HG02610 (cell line): Measurements from ENCODE around the gene DRAM2.
A peak's percentile ranks its signal among the peaks of the same experiment; 100 is the strongest.

Experiments used
- ATAC-seq: cut with Tn5 transposase; IDR thresholded peaks from one replicate; pipeline ENCODE4 v1.9.1; 2021; ENCODE audit warnings: mild to moderate bottlenecking, moderate library complexity; ENCODE audit not compliant: unreplicated experiment

Gene DRAM2

DNA sequence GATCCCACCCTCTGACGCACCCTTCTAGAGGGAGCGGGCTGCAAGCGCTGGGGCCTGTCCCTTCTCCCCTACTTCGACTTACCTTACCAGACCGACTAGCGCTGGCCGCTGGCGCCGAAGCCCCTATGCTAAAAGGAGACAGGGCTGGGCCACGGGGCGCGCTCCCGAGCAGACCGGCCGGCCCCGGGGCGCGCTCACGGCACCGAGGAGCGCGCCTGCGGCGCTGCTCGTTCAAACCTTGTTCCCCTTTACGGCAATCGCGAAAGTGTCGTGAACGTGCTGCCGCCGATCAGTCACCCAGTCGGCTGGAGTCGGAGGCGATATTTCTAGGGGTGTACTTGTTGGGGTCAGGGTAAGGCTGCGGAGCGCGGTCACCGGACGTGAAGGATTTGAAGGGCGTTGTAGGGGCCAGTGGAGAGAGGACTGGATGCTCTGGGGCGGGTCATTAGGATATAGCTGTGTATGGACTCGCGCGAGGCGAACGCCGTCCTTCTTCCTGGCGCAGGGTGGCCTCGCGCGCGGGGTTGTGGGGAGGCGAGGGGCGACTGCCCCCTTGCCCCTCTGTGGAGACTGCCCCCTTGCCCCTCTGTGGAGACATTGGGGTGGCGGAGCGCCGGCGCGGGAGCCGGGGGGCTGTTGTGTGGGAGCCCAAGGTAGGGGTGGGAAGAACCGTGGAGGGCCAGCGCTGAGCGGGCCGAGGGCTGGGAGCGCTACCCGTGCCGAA lies at the start of gene DRAM2, which contains the start of gene CEPT1:
DRAM2 (minus strand) TSS at position 138 of the 724 bp plus-strand sequence. CDS start 8,539 bp downstream, outside the sequence.
CEPT1 (plus strand) TSS at position 268 of the 724 bp plus-strand sequence. CDS start 7,492 bp downstream, outside the sequence.
- ATAC-seq = peak; percentile 63

DNA sequence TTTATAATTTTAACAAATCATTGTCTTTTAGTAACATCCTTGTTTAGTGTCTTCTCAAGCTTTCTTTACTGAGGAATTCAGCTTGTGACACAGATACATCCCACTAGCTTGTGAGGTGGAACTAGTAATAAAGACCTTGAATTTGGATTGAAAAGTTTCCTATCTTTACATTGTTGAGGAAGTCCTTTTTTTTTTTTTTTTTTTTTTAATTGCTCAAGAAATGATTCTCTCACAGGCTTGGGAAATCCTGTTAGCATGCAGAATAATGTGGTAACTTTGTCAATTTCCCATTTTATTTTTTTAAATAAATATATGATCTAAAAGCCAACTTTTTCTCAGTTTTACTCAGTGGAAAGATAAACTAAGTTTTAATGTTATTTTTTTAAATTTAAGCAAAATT lies 44.8 kb upstream of the DRAM2 start:
- no peak for ATAC-seq

DNA sequence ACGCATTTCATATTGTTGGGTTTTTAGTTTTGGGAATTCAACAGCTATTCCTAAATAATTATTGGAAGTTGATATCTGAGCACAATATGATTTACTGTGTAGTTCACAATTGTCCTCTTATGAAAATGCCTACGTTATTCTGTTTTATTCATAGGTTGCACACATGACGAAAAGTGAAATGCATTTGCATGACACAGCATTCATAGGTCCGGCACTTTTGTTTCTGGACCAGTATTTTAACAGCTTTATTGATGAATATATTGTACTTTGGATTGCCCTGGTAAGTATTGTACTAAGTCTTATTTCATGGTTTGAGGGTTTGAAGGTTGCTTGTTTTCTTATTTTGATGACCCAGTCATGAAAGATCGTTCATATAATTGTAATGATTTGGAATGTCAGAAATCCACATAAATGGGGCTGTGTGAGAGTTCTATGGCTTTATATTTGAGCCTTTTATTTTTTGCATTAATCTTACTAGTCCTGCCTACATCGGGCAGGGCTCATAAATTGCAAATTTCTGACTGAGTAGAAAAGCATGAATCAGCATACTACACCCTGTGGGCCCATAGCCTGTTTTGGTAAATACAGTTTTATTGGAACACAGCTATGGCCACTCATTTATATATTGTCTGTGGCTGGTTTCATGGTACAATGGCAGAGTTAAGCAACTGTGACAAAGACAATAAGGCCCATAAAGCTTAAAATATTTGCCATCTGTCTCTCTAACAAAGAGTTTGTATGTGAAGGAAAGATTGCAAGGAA lies 43.6 kb upstream of the DRAM2 start:
- ATAC-seq = no peak

DNA sequence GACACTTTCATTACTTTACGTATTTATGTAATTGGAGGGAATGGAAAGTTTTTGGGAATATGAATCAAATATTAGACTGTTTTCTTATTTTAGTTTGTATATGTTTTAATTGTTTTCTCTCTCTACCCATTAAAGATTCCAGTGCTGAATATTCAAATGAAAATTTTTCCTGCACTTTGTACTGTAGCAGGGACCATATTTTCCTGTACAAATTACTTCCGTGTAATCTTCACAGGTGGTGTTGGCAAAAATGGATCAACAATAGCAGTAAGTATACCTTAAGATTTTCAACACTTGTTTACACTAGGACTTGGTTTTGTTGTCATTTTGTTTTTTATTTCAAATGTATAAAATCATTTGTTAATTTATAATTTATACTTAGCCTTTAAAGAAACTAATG lies 42.2 kb upstream of the DRAM2 start:
- ATAC-seq = no peak

DNA sequence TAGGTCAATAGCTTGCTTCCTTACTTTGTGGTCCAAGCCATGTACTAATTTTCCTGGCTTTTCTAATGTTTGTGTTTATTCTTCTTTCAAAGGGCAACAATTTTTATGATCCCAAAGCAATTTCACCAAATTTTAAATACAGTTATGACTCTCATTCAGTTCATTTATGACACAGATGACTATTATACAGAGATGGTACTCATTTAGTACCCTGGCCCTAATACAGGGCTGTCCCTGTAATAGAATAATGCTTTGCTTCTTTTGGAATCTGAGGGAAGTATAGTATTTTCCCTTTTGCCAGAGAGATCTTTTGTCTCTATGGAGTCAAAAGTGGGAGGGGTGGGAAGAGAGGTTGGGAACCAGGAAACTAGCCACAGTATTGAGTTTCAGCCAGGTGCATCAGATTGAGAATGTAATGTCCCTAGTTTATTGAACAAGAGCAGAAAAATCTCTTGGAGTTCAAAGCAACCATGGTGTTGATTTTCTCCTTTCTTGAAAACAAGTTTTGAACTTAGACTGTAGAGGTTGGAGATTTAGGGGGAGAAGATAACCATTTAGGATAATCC lies 40.2 kb upstream of the DRAM2 start:
- ATAC-seq = no peak

DNA sequence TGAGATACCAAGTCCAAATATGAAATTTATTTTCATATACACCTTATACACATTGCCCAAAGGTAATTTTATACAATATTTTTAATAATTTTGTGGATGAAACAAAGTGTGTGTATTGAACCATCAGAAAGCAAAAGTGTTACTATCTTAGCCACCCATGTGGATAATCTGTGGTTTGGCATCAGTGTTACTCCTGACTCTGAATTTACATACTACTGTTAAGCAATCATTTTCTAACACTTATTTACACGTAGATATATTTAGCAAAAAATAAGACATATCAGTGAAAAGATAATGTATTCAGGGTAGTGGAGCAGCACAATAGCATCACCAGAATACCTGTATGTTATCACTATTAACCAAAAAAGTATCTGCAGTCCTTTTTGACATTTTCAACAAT lies 36.8 kb upstream of the DRAM2 start:
- ATAC-seq = no peak

DNA sequence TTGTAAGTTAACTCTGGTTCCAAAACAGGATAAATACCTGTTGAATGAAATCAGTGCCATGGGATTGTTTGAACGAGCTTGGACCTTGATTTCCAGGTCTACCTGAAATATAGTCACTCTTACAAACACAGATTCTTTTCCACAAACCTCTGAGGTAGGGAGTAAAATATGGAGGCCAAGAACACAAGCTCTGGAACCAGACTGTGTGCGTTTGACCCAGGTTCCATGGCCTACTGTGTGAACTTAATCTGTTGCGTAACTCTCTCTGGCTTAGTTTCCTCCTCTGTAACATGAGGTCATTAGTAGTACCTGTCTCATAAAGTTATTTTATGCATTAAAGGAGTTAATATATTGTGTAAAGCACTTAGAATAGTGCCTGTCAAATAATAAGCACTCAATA lies 35.5 kb upstream of the DRAM2 start:
- ATAC-seq = no peak

DNA sequence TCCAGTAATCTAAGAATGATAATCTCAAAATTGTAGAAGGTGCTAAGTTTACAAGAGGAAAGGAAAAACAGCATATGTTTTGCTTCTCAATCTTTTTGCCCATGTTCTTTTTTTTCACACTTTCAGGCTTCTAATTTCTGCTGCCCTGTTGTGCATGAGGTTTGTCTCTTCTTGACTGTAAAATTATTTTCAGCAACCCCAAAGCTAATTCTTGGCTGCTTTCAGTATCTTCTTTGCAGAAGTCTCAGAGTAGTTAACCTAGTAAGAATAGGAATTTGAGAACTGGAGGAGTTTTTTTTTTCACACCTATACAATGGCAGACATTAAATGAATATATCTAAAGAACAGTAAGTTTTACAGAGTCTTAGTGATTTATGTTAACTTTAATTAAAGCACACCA lies 34.2 kb upstream of the DRAM2 start:
- ATAC-seq = peak; percentile 52

DNA sequence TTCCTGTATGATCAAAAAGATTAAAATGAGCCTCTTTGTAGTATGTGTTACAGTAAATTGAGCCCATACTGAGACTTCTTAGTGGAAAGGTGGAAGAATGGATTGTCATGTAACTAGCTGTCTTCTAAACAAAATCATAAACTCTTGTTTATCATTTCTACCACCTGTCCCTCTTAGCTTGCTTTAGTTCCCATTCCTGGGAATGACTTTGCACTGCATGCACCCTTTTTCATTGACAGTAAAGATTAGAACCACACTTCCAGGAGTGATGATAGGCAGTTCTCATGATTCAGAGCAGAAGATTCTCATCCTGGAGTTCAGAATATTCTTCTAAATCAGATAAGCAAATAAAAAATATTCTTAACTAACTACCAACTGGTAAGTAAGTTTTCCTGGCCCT lies 32.6 kb upstream of the DRAM2 start:
- ATAC-seq = no peak

DNA sequence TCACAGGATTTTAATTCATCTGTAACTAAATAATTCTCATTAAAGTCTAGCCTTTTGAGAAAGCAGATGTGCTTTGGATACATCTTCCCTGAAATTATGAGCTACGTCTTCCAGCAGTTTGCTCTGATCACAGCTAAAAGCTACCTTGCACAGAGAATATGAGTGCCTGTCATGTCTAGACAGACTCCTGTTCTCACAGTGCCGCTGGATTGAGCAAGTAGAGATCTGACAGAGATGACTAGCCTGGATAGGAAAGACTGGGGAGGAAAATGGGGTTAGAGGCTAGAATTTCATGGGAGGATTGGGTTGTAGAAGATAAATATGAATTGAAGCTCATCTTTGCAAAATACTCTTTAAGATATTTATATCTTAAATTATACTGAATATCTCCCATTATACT lies 24.3 kb upstream of the DRAM2 start:
- no peak for ATAC-seq

DNA sequence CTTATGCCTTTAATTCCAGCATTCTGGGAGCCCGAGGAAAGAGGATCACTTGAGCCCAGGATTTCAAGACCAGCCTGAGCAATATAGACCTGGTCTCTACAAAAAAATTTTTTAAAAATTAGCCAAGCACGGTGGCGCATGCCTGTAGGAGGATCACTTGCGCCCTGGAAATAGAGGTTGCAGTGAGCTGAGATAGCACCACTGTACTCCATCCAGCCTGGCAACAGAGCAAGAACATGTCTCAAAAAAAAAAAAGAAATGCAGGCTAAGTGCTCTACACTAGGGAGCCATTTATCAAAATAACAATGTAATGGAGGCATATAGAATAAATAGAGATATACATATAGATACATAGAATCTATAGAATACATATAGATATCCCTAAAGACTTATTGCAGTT lies 23.5 kb upstream of the DRAM2 start:
- no peak for ATAC-seq

DNA sequence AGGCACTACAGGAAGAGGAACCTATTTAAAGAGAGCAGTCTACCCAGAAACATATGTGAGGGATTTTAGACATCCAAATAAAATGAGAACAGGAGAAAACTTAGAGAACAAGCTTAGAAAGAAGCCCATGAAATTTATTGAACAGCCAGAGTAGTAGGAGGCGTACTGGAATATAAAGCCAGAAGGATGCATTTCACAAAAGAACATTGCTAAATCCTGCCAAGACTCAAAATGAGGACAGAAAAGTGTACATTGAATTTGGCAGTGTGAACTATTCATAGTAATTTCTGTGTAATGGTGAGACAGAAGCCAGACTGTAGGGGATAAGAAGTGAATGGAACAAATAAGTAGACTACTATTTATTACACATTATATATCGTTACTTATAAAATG lies 22.6 kb upstream of the DRAM2 start:
- ATAC-seq = no peak

DNA sequence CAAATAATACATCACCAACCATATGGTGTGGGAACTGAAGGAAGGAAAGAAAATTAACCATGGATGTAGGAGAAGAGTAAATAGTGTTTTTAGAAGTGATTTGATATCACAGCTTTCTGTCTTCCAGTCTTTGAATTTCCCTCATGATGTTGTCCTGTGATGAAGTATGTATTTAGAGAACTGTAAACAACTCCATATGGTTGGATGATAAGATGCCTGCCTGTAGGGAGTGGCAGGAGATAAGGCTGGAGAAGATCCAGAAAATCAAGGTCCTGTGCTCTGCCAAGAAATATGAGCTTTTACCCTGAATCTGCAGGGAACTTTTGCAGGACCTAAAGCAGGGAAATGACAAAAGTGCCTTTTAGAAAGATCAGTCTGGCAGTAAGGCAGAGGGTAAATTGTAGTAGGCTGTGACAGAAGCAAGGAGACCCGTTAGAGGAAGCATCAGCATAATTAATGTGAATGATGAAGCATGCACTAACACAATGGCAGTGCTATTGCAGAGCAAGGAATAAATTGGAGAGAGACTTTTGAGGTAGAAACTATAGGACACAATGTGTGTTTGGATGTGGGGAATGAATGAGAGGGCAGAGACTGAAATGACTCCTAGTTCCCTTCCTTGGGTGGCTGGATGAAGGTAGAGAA lies 22.1 kb upstream of the DRAM2 start:
- ATAC-seq = no peak

DNA sequence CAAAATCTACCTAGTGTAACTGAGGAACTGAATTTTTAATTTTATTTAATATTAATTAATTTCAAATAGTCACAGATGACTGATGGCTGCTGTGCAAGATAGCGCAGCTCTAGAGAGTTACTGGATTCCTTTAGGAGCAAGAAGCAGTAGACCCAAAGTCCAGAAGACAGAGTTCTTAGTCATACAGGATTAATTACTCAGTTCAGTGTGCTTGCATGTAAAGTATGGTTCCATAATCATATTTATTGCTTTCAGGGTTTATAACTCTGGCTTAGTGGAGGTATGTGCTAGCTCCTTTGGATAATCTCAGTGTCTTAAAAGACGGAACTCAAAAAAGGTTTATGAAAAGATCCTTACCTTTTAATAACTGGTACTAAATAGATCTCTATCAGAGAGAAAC lies 17.5 kb upstream of the DRAM2 start:
- no peak for ATAC-seq

DNA sequence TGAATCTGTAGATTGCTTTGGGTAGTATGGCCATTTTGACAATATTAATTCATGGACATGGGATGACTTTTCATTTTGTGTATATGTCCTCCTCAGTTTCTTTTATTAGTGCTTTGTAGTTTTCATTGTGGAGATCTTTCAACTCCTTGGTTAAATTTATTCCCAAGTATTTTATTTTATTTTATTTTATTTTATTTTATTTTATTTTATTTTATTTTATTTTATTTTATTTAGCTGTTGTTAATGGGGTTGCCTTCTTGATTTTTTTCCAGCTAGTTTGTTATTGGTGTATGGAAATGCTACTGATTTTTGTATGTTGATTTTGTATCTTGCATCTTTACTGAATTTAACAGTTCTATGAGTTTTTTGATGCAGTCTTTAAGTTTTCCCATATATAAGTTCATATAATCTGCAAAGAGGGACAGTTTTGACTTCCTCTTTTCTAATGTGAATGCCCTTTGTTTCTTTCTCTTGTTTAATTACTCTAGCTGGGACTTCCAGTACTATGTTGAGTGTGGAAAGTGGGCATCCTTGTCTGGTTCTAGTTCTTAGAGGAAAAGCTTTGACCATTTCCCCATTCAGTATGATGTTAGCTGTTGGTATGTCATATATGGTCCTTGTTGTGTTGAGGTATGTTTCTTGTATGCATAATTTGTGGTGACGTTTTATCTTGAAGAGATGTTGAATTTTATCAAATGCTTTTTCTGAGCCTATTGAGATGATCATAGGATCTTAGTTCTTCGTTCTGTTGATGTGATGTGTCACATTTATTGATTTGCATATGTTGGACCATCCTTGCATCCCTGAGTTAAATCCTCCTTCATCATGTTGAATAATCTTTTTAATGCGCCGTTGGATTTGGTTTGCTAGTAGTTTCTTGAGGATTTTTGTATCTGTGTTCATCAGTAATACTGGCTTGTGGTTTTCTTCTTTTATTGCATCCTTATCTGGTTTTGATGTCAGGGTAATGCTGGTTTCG lies 14.4 kb upstream of the DRAM2 start:
- ATAC-seq = no peak

DNA sequence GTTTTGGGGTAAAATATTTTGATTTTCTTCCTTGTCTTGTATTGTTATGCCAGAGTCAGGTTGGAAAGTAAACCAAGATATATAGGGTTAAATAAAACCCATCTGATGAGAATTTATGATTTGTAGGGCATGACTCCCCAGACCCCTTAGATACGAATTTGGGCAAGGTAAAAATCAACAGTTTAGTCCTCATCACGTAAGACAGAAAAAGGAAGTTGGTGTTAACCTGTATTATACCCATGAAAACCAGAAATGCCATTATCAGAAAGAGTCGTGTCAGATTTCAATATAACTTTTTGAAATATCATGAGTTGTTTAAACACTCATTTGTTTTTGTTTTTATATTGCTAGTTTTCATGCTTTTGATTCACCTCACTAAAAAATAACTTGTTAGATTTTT lies 11.9 kb upstream of the DRAM2 start:
- no peak for ATAC-seq

DNA sequence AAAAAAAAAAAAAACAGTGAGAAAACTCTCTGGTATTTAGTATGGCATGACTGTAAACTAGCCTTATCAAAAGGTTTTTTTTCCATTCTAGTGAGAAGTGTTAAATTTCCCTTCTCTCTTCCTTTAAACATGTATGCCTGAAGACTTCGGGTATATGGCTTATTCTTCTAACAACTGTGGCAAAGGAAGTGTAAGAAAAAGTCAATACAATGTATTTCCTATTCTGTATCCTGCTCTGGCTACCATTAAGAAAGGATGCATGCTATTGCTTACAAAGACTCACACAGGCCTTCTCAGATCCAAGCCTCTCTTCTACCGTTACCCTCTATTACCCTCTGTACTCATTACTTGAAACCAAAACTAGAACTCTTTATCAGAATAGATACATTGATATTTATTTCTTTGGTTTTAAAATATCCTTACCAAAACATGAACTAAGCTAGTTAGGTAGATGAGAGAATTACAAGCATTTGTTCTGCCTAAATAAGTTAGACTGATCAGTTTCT lies 8.5 kb upstream of the DRAM2 start:
- peak; percentile 70 for ATAC-seq

DNA sequence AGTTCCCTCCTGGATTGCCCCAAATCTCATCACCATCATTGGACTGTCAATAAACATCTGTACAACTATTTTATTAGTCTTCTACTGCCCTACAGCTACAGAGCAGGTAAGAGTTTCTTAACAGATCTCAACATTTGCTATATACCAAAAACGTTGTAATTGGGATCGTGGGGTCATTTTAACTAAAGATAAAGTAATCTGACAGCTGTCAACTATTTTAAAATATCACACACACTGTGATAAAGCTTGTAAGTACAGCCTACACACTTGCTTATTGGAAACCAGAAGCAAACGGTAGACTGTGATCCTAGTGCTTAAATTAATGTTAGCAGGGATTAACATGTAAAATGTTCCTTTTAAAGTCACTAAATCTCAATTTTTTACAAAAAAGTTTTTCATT lies 8.1 kb upstream of the DRAM2 start:
- no peak for ATAC-seq

DNA sequence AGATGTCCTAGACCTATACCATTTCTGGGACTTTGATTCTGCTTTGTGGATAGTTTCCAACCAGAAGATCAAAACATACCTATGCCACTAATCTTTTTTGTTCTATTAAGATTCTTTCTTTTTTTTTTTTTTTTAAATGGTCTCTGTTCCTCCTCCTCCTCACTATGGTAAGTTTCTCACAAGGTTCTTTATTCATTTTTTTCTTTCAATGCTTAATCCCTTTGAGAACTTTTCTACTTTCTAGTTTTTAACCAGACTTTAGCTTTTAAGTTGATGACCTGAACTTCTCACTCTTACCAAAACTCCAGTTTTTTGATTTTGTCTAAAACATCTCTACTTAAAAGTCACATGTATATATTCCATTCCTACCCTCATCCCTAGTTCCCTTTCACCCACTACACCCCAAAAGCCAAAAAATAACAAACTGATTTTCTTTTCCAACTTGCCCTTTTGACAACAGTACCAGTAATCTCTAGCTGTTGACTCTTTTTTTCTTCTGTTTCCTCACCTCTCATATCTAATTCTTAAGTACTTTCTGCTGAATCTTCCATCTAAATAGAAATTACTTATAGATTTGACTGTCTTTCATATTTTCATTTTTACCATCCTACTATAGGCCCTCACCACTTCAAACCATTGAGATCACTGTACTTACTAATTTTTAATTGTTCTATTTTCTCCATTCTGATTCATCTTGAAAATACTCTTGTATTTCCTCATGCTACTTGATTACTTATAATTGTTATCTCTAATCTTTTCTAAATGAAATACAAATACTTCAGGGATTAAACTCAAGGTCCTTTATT lies 6.3 kb upstream of the DRAM2 start:
- no peak for ATAC-seq
